Ramos (cell line): ENCODE results near the gene ZNF76.

Experiments used
- in situ Hi-C: fragments of 300-500 bp; cut with MboI; formaldehyde crosslinking; loops from one replicate; pipeline ENCODE4 v1.14.3; 2022; ENCODE audit warnings: low sequenced_read_pairs; ENCODE audit not compliant: unreplicated experiment

ZNF76 gene

GRCh38 chr6:35296931-35297600, 37.5 kb downstream of the ZNF76 start:
- in situ Hi-C loops, result no loop called here

- in situ Hi-C loops, result no loop called here
These were observed 38.3 kb downstream of the ZNF76 start, which contains the start of gene DEF6 for GRCh38 chr6:35297601-35298481. TSS of gene DEF6 (plus strand) at chr6:35297818. CDS start at chr6:35297857, 39 bp downstream.

DNA sequence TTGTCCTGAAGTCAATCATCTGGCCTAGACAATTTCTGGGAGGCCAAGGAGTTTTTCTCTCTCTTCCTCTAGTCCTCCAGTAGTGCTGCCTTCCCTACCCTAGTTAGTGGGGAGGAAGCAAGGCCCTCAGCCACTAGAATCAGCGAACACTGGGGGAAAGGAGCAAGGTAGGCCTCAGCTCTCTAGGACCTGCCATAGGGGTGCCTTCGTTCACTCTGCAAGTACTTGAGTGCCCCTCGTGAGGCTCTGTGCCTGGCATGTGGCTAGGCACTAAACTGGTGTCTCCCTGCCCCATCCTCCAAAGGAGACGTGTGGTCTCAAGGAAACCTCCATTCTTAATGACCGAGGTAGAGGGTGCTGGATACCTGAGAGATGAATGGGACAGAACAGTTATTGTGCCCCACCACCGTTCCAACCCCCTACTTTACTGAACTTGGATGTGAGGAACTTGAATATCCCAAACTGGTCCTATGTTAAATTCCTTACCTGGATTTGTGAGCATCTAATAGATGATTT, 39.1 kb downstream of the ZNF76 start:
- in situ Hi-C loops, result no loop called here

DNA sequence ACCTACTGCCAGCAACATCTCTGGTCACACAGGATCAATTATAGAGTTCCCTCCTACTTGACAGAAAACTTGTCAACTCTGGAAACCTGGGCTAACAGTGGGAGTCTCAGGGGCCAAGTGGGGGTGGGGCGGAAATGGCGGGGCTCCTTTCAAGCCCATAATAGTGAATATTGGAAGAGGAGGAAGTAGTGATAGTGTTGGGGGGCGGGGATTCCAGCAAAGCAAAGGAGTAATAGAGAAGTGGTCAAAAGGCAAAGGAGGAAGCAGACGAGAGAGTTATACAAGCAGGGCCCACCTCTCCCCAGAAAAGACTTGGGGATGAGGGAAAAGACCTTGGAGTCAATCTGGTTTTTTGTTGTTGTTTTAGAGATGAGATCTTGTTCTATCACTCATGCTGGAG, 40.1 kb downstream of the ZNF76 start:
- in situ Hi-C loops, result loop anchor here (10.0 kb wide), 1 partner anchor 435 kb away; the partner anchor contains the start of gene ARMC12

GRCh38 chr6:35300848-35301247, 41.3 kb downstream of the ZNF76 start:
- in situ Hi-C loops, result loop anchor here (10.0 kb wide), 1 partner anchor 434 kb away; the partner anchor contains the start of gene ARMC12

DNA sequence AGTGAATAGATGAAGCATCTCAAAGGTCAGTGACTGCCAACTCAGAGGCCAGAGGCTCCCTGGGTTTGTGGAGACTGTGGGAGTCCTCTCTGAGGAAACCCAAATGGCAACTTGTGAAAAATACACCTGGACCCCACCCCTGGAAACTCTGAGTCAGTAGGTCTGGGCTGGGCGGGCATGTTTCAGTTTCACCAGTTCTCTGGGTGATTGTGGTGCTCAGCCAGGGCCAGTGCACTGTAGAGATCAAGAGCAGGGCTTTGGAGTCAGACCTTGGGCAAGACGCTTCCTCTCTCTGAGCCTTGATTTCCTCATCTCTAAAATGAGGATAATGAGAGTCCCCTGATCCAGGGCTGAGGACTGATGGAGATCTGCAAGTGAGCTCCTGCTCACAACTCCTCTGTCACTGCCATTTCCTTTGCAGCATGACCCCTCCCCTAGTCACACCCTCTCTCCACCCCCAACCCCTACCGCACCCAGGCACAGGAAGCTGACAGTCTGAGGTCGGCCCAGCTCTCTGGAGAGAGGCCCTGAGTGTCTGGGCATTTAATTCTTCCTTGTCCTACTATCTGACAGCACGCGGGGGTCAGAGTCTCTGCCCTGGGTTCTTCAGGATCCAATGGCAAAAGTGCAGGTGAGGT, 43.2 kb downstream of the ZNF76 start:
- in situ Hi-C loops, result loop anchor here (10.0 kb wide), 1 partner anchor 432 kb away; the partner anchor contains the start of gene ARMC12

DNA sequence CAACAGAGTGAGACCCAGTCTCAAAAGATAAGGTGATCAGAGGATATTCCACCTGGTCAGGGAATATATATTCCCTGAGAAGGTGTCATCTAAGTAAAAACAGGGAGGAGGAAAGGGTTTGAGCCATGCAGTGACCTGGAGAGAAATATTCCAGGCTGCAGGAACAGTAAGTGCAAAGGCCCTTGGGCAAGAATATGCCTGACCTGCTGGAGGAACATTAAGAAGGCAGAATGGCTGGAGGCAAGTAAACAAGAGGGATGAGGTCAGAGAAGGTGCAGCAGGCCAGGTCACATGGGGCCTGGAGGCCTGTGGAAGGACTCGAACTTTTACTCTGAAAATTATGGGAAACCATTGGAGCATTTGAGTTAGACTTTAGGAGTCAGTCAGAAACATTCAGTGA, 44.8 kb downstream of the ZNF76 start:
- in situ Hi-C loops, result loop anchor here (10.0 kb wide), 1 partner anchor 431 kb away; the partner anchor contains the start of gene ARMC12

- in situ Hi-C loops, result loop anchor here (10.0 kb wide), 1 partner anchor 430 kb away; the partner anchor contains the start of gene ARMC12
These were observed 45.6 kb downstream of the ZNF76 start for GRCh38 chr6:35305117-35305516.

- in situ Hi-C loops, result loop anchor here (10.0 kb wide), 1 partner anchor 428 kb away; the partner anchor contains the start of gene ARMC12
These were observed 47.6 kb downstream of the ZNF76 start for GRCh38 chr6:35307138-35307537.

DNA sequence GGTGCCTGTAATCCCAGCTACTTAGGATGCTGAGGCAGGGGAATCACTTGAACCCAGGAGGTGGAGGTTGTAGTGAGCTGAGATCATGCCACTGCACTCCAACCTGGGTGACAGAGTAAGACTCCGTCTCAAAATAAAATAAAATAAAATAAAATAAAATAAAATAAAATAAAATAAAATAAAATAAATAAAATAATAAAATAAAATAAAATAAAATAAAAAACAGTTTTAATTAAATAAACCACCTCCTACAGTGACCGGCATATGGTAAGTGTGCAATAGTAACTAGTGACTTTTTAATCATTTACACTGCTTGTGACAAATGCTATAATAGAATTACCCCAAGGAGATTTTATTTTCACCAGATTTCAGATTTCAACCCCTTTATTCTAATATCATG, 49.0 kb downstream of the ZNF76 start:
- in situ Hi-C loops, result loop anchor here (10.0 kb wide), 1 partner anchor 426 kb away; the partner anchor contains the start of gene ARMC12

DNA sequence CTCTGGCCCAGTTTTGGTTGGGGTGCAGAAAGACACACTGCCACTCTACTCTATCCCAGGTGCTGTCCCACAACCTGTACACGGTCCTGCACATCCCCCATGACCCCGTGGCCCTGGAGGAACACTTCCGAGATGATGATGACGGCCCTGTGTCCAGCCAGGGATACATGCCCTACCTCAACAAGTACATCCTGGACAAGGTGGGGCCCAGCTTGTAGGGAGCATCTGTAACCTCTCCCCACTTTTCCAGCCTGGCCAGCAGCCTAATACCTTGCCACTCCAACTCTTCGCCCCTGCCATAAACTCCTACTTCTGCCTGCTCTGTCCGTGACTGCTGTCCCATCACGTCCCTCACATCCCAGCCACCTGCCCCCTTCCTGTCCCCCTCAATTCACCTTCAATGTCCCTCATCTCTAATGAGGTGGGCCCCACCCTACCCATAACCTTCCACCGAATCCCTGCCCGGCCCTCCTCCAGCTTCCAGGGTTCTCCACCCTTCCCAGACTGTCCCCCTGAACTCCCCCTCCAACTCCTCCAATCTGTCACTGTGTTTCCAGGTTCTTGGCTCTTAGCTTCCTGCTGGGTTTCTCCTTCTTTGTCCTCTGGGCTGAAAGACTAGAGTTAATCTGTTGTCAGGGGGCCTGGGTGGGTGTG, 50.2 kb downstream of the ZNF76 start:
- in situ Hi-C loops, result loop anchor here (10.0 kb wide), 1 partner anchor 425 kb away; the partner anchor contains the start of gene ARMC12

DNA sequence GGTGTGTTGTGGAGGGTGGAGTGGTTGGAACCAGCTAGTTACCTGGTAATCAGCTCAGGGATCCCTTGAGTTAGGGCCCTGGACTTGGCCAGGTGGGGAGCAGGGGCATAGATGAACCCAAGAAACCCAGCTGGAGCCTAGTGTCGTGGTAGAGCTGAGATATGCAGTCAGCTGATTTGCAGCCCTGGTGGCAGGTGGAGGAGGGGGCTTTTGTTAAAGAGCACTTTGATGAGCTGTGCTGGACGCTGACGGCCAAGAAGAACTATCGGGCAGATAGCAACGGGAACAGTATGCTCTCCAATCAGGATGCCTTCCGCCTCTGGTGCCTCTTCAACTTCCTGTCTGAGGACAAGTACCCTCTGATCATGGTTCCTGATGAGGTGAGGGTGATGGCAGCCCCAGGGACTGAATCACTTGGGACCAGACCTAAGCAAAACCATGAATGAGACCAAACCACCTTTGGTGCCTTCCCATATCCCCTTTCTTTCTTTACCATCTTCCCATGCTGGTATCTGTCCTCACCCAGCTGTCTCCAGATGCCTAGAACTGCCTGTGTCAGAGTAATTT, 50.8 kb downstream of the ZNF76 start:
- in situ Hi-C loops, result no loop called here

DNA sequence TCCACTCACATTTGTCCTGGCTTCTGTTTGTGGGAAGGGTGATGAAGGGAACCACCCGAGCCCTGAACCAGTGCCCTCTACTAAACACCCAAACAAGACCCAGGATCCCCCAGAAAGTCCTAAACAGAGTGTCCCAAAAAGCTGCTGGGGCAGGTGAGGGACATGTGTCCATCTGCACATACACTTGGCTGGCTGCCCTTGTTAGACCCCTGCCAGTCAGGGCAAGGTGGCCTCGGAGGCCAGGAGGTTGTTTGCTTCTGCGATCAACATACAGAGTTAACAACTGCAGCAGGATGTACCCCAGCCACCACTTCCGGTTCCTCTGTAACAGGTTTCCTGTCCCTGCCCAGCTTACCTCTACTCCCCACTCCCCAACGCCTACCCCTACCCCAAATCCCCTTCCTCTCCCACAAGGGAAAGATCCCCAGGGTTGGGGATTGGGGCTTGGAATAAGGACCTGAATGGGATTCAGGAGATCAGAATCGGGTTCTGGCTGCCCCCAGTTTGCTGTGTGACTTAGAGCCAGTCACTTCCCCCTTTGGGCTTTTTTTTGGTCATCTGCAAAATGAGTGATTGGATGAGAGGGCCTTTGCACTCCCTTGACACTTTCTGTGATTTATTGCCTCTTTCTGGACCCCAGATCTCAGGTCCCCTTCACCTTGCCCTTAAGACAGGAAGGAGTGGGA, 52.0 kb downstream of the ZNF76 start:
- in situ Hi-C loops, result no loop called here

GRCh38 chr6:35312076-35312800, 52.7 kb downstream of the ZNF76 start:
- in situ Hi-C loops, result no loop called here

DNA sequence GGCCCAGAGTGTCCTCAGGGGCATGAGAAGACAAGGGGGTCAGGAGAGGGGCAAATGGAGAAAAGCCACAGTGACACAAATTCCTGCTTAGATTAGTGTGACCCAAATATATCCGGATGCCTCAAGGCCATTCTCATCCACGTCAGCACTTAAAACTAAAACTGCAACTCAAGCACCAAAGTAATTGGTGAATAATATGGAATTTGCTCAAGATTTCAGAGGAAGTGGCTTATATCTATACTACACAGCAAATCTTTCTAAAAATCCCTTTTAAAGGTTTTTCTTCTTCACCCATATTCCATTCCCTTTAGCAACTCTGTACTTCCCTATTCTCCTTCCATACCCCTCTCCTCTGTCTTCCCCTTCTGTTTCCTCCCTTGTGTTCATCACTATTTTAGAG, 53.3 kb downstream of the ZNF76 start:
- in situ Hi-C loops, result no loop called here

- in situ Hi-C loops, result no loop called here
These were observed 58.1 kb downstream of the ZNF76 start for GRCh38 chr6:35317483-35318195.
